A673 (cell line): ENCODE measurements around the gene ANKRD40. TPM values are rescaled to one million over a fixed set of nuclear protein-coding genes. Genes with fewer than 3 reads are reported as not detected.
A peak's percentile ranks its signal among the peaks of the same experiment; 100 is the strongest.

Source experiments
- BruUV-seq: library from RNA; stranded (reverse); fragments of 400-500 nt; replicated peaks from 2 replicates; lab custom pipeline; 2021; lab: Mats Ljungman, UMichigan
- CTCF ChIA-PET: fragments of 300-600 bp; sonication (Branson Sonifier 250); formaldehyde crosslinking; loops from one replicate; lab custom pipeline; 2022; ENCODE audit warnings: antibody characterized with exemption; lab: Charles Lee
- POLR2A ChIA-PET: fragments of 300-600 bp; sonication (Branson Sonifier 250); formaldehyde crosslinking; loops from one replicate; lab custom pipeline; 2022; ENCODE audit warnings: antibody characterized with exemption; ENCODE audit not compliant: low non-redundant PET; lab: Charles Lee
- DNase-seq: peaks from one replicate; pipeline ENCODE4 v3.0.0-alpha.2; 2015; ENCODE audit warnings: low spot score
- H3K27ac ChIP-seq: fragments of 200-600 bp; sonication (generic); 2 replicates; pipeline ENCODE4 v1.5.1; 2016; ENCODE audit warnings: mixed run types, low read depth, mild to moderate bottlenecking, mixed read lengths, antibody characterized with exemption, low read length; ENCODE audit not compliant: poor library complexity, severe bottlenecking
- H3K27me3 ChIP-seq: fragments of 200-600 bp; sonication (generic); replicated peaks from 2 replicates; pipeline ENCODE4 v1.6.1; 2017; ENCODE audit warnings: mixed run types, low read depth, mild to moderate bottlenecking, mixed read lengths, antibody characterized with exemption, low read length; ENCODE audit not compliant: insufficient read depth, poor library complexity
- H3K36me3 ChIP-seq: fragments of 200-600 bp; sonication (generic); 2 replicates; pipeline ENCODE4 v1.6.1; 2016; ENCODE audit warnings: mixed run types, mild to moderate bottlenecking, mixed read lengths, antibody characterized with exemption, low read length; ENCODE audit not compliant: insufficient read depth, poor library complexity, severe bottlenecking
- H3K4me1 ChIP-seq: fragments of 200-600 bp; sonication (generic); 2 replicates; pipeline ENCODE4 v1.6.1; 2017; ENCODE audit warnings: mixed run types, mild to moderate bottlenecking, mixed read lengths, antibody characterized with exemption, low read length; ENCODE audit not compliant: insufficient read depth, poor library complexity, severe bottlenecking
- H3K4me3 ChIP-seq: fragments of 200-600 bp; sonication (generic); 2 replicates; pipeline ENCODE4 v1.5.1; 2016; ENCODE audit warnings: low read depth, mixed run types, mild to moderate bottlenecking, mixed read lengths, low read length; ENCODE audit not compliant: poor library complexity, severe bottlenecking
- H3K9me3 ChIP-seq: fragments of 200-600 bp; sonication (generic); 2 replicates; pipeline ENCODE4 v1.6.1; 2016; ENCODE audit warnings: mixed run types, low read depth, mild to moderate bottlenecking, mixed read lengths, antibody characterized with exemption, low read length; ENCODE audit not compliant: poor library complexity, severe bottlenecking
- EZH2 ChIP-seq: fragments of 200-600 bp; sonication (generic); IDR thresholded peaks from 2 replicates; pipeline ENCODE4 v1.6.1; 2017; ENCODE audit warnings: borderline replicate concordance, low read depth, mild to moderate bottlenecking, mixed read lengths, antibody characterized with exemption, low read length; ENCODE audit not compliant: poor library complexity, severe bottlenecking
- intact Hi-C: fragments of 100-400 bp; cut with micrococcal nuclease; formaldehyde crosslinking; loops from one replicate; pipeline ENCODE4 v1.10.0; 2022; ENCODE audit not compliant: unreplicated experiment
- total RNA-seq: library from RNA; stranded (reverse); gene quantifications from 2 replicates; pipeline ENCODE4 v1.2.3, GENCODE V29; 2021
- TF ChIP-seq, protein P1 (sequence below): fragments of 300-800, 200-600 bp; sonication (generic); conservative IDR thresholded peaks from 2 replicates; pipeline ENCODE4 v1.5.1; 2017; ENCODE audit warnings: low read depth, mild to moderate bottlenecking, antibody characterized with exemption, low read length, moderate library complexity, mixed read lengths

The ANKRD40 gene
- total RNA-seq, 1 experiment from 2014 or later, result 54.2 TPM

DNA sequence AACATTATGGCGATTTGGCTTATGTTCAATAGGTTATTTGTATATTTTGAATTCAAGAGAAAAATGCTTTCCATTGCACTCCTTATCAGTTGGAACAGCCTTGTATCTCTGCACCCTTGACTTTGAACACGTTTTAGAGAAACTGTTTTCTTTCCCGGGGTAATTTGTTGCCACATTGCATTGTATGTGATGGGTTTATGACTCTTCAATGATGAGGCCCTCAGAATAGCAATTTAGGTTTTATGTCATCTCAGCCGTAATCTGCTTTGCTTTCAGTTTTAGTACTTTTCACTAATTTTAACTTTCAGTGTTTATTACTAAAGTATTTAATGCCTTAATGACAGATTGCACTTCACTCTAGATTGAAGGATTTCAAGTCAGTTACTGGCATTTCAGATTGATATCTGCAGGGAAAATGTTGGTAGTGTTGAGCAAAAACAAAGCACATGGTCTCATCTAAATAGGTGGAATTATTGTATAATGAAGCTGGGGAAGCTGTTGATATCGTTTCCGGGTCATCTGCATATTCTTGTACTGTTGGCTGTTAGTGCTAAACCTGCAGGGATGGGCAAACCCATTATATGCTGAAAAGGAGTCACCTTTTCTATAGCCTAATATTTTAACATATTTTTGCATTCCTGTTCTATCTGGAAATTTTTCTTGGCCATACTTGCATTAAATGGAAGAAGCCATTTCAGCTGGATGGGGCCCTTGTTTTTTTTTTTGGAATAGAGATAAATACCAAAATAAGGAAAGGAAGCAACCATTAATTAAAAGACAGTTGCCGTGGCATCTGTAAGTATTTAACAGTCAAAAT lies 13.7 kb upstream of the ANKRD40 start:
- DNase-seq, result peak; percentile 31
- CTCF ChIA-PET, result no interaction called here

GRCh38 chr17:50719924-50720794 lies 12.4 kb upstream of the ANKRD40 start:
- DNase-seq, result no peak
- ChIA-PET CTCF (no interaction called here), POLR2A (interaction anchor here (0.6 to 1.0 kb wide), 2 partner anchors 12 to 48 kb away, joined by 3 to 4 read pairs; no protein-coding TSS in a partner anchor)
- no peaks in the 10 kb centered on the region for H3K9me3 ChIP-seq
- intact Hi-C loops, result loop anchor here (10.0 kb wide), 1 partner anchor 435 kb away; the partner anchor contains the start of gene NME1
- BruUV-seq, result TSS peak; percentile 56
- peaks cover 22% of the 10 kb centered on the region for H3K4me1 ChIP-seq
- no peaks in the 10 kb centered on the region for H3K27me3 ChIP-seq
- TF ChIP-seq, protein P1, sequence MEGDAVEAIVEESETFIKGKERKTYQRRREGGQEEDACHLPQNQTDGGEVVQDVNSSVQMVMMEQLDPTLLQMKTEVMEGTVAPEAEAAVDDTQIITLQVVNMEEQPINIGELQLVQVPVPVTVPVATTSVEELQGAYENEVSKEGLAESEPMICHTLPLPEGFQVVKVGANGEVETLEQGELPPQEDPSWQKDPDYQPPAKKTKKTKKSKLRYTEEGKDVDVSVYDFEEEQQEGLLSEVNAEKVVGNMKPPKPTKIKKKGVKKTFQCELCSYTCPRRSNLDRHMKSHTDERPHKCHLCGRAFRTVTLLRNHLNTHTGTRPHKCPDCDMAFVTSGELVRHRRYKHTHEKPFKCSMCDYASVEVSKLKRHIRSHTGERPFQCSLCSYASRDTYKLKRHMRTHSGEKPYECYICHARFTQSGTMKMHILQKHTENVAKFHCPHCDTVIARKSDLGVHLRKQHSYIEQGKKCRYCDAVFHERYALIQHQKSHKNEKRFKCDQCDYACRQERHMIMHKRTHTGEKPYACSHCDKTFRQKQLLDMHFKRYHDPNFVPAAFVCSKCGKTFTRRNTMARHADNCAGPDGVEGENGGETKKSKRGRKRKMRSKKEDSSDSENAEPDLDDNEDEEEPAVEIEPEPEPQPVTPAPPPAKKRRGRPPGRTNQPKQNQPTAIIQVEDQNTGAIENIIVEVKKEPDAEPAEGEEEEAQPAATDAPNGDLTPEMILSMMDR, result no peak
- TF ChIP-seq EZH2, result no peak
- H3K27ac ChIP-seq, result peak overlapping the region; percentile 98
- peak overlapping the region; percentile 83 for H3K4me3 ChIP-seq
- no peaks in the 10 kb centered on the region for H3K36me3 ChIP-seq

More for the DNA sequence above, 13.7 kb upstream of the ANKRD40 start:
- Histone ChIP-seq H3K27me3 (no peaks in the 10 kb centered on the region), H3K4me3 (peak overlapping the region; percentile 83), H3K36me3 (no peaks in the 10 kb centered on the region), H3K9me3 (no peaks in the 10 kb centered on the region), H3K27ac (peak overlapping the region; percentile 98), H3K4me1 (peaks cover 22% of the 10 kb centered on the region)
- intact Hi-C loops, result no loop called here
- TF ChIP-seq, protein P1, result no peak
- no peak for TF ChIP-seq EZH2
- POLR2A ChIA-PET, result interaction anchor here (0.7 kb wide), 1 partner anchor 82 kb away, joined by 5 read pairs; no protein-coding TSS in a partner anchor
- no TSS peak for BruUV-seq
